NCI-H2081 (cell line): Measurements from ENCODE around the gene EEF1AKMT4.

Experiments
- DNase-seq, 2 experiments: peaks; one replicate each; lab custom pipeline; 2025; lab: John Stamatoyannopoulos, UW

Gene EEF1AKMT4

DNA sequence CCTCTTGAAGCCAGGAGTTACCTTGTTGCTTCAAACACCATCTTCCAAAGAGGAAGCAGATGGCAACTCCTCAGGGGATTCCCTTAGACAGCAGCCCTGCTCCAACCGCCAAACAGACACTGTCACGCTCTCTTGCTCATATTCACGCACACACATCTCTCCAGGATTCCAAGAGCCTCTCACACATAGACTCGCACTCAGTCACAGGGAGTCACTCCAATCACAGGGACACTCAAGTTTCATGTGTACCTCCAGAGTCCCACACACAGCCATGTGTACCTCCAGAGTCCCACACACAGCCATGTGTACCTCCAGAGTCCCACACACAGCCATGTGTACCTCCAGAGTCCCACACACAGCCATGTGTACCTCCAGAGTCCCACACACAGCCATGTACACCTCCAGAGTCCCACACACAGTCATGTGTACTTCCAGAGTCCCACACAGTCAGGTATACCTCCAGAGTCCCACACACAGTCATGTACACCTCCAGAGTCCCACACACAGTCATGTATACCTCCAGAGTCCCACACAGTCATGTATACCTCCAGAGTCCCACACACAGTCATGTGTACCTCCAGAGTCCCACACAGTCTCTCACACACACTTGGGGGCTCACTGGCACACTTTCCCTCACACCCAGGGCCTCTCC, 14.0 kb upstream of the EEF1AKMT4 start:
- DNase-seq = no peak

DNA sequence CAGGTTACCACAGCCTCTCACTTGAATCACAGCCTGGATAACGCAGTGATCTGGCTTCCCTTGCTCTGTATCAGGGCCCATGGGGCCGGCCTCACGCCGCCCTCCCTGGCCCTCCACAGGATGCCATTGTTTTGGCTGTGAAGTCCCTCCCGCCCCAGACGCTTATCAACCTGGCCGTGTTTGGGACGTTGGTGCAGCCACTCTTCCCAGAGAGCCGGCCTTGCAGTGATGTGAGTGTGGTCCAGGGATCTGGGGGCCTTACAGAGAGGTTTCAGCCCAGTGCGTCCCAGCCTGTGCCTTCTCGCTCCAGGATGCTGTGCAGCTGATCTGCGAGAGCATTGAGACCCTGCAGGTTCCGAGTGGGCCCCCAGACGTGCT, 13.4 kb upstream of the EEF1AKMT4 start:
- no peak for DNase-seq

DNA sequence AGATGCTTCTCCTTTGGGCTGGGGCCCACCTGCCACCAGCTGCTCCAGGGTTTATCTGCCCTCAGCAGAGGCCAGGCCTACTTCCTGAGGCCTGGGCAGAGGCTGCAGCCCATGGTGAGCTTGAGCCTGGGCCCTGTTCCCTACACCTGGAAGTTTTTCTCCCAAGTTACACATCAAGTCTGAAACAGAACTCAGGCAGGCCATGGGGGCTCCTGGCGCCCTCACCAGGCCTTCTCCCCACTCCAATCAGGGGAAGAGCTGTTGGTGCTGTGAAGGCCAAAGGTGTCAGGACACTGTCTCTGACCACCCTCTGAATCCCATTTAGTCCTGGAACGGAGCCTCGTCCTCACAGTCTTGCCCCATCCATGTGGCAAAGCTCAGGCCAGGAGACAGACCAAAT, 12.8 kb upstream of the EEF1AKMT4 start:
- DNase-seq = no peak

DNA sequence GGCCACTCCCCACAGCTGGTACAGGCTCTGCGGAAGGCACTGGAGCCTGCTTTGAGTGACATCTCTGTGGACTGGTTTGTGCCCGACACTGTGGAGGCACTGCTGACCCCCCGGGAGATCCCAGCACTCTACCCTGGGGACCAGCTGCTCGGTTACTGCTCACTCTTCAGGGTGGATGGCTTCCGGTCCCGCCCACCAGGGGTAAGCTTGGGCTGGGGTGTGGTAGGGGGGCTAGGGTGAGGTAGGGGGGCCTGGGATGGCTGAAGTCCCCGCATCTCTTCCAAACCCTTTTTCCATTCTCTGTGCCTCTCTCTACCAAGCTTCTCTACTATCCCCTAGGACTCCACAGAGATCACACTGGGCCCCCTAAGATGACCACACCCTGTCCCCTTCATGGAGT, 12.3 kb upstream of the EEF1AKMT4 start:
- no peak for DNase-seq

DNA sequence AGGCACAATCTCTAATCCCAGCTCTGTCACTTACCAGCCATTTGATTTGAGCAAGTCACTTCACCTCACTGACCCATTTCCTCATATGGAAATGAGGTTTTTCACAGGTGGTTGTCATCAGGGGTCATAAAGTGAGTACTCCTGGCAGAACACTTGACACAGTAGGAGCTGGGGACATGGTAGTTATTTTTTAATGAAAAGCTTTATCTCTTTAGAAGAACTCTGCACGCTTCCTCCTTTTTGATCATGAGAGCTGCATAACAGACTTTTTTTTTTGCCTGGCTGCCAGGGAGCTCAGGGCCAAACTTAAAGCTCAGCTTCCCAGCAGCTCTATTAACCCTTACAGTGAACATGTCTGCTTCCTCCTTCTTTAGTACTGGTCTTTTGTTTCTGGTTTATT, 11.7 kb upstream of the EEF1AKMT4 start:
- DNase-seq = peak in 1 of 2 experiments; percentile 37

DNA sequence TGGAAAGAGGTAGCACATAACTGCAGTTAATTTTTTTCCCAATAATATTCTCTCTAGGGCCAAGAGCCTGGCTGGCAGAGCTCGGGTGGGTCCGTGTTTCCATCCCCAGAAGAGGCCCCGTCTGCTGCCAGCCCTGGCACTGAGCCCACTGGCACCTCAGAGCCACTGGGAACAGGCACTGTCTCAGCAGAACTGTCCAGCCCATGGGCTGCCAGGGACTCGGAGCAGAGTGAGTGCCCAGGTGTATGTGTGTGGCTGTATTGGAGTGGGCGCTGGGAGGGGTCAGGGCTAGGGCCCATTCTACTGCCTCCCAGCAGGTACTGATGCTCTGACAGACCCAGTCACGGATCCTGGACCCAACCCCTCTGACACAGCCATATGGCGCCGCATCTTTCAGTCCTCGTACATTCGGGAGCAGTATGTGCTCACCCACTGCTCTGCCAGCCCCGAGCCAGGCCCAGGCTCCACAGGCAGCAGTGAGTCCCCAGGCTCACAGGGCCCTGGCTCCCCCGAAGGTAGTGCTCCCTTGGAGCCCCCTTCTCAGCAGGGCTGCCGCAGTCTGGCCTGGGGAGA, 11.1 kb upstream of the EEF1AKMT4 start:
- DNase-seq = no peak

DNA sequence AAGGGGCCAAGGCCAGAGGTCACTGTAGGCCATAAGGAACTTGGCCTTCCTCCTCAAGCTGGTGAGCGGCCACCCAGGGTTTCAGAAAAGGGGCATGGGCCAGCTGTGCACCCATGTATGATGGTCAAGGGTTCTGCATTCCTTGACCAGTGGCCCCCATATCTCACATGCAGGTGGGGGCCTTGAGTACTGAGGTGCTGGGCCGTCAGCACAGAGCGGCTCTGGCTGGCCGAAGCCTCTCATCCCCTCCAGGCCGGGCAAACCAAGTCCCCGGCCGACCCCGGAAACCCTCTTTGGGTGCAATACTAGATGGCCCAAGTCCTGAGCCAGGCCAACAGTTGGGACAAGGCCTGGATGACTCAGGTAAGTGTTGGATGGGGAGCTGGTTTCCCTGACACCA, 10.3 kb upstream of the EEF1AKMT4 start:
- no peak for DNase-seq

DNA sequence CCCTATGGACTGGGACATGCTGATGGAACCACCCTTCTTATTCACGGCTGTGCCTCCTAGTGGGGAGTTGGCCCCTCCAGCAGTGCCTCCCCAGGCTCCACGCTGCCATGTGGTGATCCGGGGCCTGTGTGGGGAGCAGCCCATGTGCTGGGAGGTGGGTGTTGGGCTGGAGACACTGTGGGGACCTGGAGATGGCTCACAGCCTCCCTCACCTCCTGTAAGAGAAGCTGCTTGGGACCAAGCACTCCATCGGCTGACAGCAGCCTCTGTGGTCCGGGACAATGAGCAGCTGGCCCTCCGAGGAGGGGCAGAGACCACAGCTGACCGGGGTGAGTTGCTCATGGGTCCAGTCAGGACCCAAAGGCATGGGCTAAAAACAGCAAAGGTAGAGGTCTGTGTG, 9.8 kb upstream of the EEF1AKMT4 start:
- no peak for DNase-seq

DNA sequence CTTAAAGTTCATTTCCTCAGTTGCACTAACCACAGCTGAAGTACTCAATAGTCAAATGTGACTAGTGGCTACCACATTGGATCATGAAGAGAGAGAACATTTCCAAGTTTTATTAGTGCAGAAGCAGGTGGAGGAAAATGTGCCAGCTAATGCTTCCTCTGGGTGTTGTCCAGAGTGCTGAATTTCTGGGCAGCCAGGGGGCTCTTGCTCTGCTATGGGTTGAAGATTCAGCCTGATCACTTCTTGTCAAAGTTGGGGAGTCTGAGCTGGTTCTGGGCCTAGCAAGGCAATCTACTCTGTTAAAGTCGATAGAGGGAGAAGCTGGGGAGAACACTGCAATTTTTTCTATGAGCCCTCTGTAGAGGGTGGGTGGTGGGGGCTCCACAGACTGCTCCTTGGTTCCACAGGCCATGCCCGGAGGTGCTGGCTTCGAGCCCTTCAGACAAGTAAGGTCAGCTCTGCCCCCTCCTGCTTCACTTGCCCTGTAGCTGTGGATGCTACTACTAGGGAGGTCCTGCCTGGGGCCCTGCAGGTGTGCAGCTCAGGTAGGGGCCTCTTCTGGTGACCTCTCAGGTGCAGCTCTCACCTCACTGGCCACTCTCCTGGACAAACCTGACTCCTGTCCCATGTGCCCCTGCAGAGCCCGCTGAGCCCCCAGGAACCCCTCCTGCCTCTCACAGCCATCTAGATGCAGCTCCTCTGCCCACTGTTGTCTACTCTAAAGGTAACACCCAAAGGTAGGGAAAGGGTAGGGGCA, 8.9 kb upstream of the EEF1AKMT4 start:
- DNase-seq = no peak

DNA sequence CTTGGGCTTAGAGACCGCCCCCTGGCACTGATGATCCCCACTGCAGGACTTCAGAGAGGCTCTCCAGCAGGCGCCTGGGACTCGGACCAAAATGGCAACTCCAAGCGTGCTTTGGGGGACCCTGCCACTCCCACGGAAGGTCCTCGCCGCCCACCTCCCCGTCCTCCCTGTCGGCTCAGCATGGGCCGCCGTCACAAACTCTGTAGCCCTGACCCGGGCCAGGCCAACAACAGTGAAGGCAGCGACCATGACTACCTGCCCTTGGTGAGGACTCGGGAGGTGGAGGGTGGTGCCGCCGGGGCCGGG, 8.4 kb upstream of the EEF1AKMT4 start:
- DNase-seq = no peak

DNA sequence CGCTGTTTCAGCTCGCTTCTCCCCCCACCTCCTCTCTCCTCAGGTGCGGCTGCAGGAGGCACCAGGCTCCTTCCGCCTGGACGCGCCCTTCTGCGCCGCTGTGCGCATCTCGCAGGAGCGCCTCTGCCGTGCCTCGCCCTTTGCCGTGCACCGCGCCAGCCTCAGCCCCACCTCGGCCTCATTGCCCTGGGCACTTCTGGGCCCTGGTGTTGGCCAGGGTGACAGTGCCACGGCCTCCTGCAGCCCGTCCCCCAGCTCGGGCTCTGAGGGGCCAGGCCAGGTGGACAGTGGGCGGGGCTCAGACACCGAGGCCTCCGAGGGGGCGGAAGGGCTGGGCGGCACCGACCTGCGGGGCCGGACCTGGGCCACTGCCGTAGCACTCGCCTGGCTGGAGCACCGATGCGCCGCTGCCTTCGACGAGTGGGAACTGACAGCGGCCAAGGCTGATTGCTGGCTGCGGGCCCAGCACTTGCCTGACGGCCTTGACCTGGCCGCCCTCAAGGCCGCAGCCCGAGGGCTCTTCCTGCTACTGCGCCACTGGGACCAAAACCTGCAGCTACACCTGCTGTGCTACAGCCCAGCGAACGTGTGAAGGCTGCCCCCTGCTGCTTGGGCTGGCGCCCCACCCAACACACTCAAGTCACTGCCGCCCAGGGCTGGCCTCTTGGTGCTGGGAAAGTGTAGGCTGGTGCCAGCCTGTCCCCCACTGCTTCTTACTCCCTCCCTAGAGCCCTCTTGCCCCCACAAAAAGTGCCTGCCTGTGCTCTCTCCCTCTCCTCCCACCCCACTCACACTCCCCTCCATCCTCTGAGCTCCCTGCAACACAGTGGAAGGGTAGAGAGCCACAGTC, 7.8 kb upstream of the EEF1AKMT4 start:
- DNase-seq = peak in 1 of 2 experiments; percentile 30

DNA sequence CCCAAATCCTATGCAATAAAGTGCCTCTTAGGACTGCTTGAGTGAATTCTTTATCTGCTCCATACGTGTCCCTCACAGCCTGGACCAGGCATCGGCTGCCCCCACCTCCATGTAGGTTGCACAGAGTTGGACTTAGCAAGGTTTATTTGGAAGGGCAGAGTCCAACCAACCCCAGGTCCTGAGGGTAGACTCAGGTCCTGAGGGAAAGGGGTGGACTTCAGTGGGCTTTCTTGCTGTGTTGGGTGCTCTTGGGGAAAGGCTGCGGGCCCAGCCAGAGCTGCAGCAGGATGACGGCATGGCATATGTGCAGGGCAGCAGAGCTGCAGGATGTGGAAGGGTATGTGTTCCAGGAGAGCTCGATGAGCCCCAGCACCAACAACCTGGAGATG, 7.2 kb upstream of the EEF1AKMT4 start:
- DNase-seq = no peak

DNA sequence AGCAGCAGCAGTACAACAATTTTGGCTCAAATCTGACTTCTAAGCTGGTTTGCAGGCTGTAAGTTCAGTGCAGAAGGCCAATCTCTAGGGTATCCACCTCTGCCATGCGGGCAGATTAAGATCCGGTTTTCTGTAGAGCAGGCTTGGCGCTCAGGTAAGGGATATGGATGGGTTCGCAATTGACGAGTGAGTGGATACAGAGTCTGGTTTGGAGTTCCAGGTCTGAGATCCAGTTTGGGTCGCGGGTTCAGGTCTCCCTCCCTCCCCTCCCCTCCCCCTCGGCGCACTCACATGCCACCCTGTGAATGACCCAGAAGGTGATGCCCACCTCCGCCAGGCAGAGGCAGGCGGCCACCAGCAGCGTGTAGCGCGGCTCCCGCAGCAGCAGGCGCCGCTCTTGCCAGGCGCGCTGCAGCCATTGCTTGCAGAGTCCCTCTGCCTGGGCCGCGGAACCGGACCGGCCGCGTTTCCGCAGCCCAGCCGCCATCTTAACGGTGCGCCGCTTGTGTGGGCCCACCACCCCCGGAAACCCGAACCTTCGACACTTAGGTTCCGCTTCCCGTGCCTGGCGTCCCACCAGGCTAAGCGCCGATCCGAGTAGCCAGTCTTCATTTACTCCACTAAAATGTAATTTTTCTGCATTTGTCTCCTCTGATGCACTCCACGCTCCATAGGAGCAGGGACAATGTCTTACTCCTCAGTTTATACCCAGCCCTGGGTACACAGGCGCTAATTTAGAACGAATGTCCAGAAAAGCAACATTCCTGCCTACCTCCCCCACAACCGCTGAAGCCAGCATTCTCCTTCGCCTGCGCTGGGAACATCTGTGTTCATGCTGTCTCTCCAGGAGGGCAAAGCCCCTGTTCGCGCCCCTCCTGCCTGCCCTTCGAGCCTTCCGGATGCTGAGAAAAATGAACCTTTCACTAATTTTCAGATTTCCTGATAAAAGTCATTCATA, 739 bp upstream of the EEF1AKMT4 start, which contains the start of gene ALG3:
TSS of gene ALG3 (minus strand) at position 509 of the 958 bp plus-strand sequence. CDS start at position 487, 22 bp downstream.
- DNase-seq = peak; percentile 84 to 94

DNA sequence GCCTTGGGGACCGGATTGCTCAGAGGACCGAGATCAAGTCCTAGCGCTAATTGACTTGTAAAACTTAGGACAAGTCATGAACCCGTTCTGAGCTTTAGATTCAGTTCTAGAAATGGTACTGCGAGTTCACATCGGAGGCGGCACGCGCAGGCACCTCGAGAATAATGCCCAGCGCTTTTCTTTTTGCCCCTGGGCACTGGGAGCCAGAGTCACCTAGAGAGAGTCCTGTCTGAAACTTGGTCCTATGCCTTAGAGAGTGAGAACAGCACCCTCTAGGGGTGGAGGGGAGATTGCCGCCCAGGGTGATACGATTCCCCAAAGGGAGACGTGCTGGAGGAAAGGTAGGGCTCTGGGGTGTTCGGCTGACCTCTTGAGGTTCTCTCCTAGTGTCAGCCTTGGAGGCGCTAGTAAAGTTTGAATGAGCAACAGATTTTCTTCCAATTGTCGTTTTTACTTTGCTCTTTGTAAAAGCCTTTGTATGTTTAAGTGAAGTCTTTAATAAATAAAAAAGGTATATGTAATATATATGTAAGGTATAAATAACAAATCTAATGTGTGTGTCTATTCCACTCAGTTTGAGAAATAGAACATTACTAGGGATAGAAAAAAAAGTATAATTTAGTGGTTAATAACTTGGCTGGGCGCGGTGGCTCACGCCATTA, 826 bp downstream of the EEF1AKMT4 start:
- DNase-seq = peak; percentile 97

DNA sequence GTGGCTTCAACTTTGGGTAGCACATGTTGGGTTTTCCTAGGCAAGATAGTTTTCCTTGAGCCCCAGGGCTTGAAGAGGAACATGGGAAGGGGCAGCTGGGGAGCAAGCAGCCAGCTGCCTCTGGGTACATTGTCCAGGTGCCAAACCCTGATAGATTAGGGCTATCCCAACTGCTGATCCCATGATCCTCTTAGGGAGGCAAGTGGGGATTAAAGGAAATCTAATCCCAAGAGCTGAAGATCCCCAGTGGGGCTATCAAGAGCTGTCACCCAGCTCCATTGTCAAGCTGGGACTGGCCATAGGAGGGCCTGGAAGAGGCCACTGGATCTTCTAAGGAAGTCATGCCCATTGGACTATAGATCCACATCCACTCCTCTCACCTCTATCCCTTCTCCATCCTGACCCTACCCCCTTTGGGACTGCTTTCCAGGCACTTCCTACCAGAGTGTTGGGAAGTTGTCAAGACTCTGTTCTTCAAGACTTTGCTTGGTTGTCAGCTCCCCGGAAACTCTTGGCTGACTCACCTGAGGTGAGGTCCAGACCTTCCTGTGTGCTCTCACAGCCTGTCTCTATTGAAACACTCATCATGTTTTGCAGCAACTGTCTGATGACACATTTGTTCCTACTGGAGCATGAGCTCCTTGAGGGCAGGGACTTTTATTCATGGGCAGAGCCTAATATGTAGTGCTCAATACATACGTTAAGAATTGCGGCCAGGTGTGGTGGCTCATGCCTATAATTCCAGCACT, 6.0 kb downstream of the EEF1AKMT4 start:
- DNase-seq = no peak

DNA sequence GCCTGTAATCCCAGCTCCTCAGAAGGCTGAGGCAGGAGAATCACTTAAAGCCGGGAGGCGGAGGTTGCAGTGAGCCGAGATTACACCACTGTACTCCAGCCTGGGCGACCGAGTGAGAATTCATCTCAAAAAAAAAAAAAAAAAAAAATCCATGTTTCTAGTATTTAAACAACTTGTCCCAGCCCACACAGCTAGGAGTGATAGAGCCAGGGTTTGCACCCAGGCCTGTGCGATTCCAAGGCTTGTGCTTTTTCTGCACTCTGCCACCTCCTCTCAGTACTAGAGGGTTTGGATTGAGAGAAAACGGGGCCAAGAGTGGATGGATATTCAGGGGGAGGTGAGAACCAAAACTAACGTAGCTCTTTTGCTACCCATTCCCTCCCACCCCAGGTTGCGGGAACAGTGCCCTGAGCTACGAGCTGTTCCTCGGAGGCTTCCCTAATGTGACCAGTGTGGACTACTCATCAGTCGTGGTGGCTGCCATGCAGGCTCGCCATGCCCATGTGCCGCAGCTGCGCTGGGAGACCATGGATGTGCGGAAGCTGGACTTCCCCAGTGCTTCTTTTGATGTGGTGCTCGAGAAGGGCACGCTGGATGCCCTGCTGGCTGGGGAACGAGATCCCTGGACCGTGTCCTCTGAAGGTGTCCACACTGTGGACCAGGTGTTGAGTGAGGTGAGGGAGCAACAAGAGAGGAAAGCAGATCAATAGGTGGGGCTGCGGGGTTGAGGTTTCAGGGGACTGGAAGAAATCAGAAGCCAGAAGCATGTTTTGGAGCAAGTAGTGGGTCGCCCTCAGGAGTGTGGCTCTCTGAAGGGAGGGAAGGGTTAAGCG, 7.8 kb downstream of the EEF1AKMT4 start:
- DNase-seq = no peak

DNA sequence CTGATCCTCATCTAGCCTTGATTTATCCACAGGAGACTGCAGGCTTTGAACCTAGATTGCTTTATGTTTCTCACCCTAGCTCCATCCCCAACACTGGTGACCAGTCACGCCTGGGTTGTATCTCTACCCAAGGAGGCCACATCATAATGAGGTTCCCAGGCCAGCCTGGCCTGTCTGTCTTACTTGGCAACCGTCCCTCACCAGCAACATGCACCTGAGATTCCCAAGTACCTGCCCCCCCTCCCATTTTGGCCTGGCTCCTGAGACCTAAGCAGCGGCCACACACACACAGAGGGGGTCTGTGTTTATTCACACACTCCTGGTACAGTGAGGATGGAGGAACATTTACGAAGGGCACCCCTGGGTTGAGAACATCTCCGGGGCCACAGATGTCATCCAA, 9.5 kb downstream of the EEF1AKMT4 start:
- no peak for DNase-seq

DNA sequence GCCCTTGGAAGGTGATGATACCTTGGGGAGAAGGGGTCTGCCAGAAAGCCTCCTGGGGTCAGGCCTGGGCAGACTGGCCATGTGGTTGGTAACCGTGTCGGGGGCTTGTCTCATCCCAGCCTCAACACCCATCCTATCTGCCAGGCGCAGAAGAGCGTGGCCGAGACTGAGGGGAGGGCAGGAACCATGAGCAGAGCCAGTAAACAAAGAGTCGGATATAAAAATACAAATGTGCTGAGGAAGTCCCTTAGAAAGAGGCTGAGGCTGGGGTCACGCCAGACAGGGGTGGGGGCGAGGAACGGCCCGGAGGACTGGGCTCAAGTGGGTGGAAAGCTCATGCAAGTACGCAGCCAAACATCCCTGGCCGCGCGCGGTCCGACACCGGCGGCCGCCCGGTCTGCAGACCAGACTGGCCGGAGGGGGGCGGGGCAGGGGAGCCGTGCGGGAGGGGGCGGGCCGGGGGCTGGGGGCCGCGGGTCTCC, 10.0 kb downstream of the EEF1AKMT4 start:
- DNase-seq = no peak
